GM12878 (cell line): Measurements from ENCODE around the gene ARSJ. TPM values are rescaled to one million over a fixed set of nuclear protein-coding genes. Genes with fewer than 3 reads are reported as not detected.

Experiments used
- CREB1 ChIP-seq: IDR thresholded peaks from 2 replicates; pipeline ENCODE4 v1.6.1; 2012; ENCODE audit warnings: low read depth, mild to moderate bottlenecking, inconsistent platforms
- HDGF ChIP-seq: fragments of 450-650 bp; IDR thresholded peaks from 2 replicates; pipeline ENCODE4 v1.6.1; 2016; ENCODE audit warnings: antibody characterized with exemption
- polyA plus RNA-seq, 11 experiments: library from polyadenylated mRNA; depleted of rRNA in 4 of 11; unstranded in 6 of 11; stranded (reverse) in 5 of 11; fragments of >200 nt; fragmentation: Nextera tagmentation in 4 of 11; fragmentation: Illumina TruSeq in 1 of 11; extraction: Ambion mirVana in 4 of 11; extraction: Trizol in 1 of 11; gene quantifications; 1 replicate in 1 of 11; 2 replicates in 10 of 11; pipeline versions ENCODE4 v1.2.1 to v1.2.3, GENCODE V29; 2011 to 2016; ENCODE audit warnings: inconsistent platforms in 2 of 11, missing spikeins in 2 of 11, low read depth in 1 of 11
- total RNA-seq, 4 experiments: library from RNA; depleted of rRNA in 3 of 4; stranded (reverse); fragments of >200 nt in 3 of 4; fragmentation: Illumina TruSeq in 1 of 4; extraction: Trizol in 1 of 4; gene quantifications; 2 replicates each; pipeline versions ENCODE4 v1.2.1 to v1.2.3, GENCODE V29; 2013 to 2021
- TF ChIP-seq, protein P1 (sequence below): fragments of 450-650 bp; IDR thresholded peaks from 2 replicates; pipeline ENCODE4 v1.6.1; 2017; ENCODE audit warnings: mild to moderate bottlenecking, moderate library complexity
- TF ChIP-seq, protein P2 (sequence below): fragments of 450-650 bp; formaldehyde crosslinking; IDR thresholded peaks from 2 replicates; pipeline ENCODE4 v1.4.0; 2022; ENCODE audit warnings: mild to moderate bottlenecking, moderate library complexity
- TF ChIP-seq, protein P3 (sequence below): fragments of 450-650 bp; IDR thresholded peaks from 2 replicates; pipeline ENCODE4 v1.6.1; 2017; ENCODE audit warnings: borderline replicate concordance

Gene ARSJ
- total and polyA plus RNA-seq, 10 of the 15 experiments (the other 5 are each of a cell fraction or from before 2014, with no cell fraction given), result under 0.01 to 0.19 (median 0.04) TPM; not detected in 5

DNA sequence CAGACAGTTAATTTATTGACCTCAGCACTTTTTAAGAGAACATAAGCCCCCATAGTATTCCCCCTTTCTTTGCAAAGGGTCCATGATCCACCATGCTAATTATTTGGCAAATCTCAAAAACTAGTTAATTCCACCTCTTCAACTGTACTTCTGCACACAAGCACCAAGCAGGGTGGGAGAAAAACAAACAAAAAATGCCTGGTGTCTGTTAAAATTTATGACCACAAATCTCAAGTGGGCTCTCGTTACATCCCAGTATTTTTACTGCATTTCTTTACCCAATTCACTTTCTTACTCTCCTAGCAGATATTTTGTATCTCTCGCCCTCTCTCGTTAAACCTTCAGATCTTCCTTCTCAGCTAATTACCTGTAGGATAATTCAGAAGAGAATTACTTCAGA is 6.1 kb downstream of the ARSJ start (continued):
- TF ChIP-seq, protein P1, sequence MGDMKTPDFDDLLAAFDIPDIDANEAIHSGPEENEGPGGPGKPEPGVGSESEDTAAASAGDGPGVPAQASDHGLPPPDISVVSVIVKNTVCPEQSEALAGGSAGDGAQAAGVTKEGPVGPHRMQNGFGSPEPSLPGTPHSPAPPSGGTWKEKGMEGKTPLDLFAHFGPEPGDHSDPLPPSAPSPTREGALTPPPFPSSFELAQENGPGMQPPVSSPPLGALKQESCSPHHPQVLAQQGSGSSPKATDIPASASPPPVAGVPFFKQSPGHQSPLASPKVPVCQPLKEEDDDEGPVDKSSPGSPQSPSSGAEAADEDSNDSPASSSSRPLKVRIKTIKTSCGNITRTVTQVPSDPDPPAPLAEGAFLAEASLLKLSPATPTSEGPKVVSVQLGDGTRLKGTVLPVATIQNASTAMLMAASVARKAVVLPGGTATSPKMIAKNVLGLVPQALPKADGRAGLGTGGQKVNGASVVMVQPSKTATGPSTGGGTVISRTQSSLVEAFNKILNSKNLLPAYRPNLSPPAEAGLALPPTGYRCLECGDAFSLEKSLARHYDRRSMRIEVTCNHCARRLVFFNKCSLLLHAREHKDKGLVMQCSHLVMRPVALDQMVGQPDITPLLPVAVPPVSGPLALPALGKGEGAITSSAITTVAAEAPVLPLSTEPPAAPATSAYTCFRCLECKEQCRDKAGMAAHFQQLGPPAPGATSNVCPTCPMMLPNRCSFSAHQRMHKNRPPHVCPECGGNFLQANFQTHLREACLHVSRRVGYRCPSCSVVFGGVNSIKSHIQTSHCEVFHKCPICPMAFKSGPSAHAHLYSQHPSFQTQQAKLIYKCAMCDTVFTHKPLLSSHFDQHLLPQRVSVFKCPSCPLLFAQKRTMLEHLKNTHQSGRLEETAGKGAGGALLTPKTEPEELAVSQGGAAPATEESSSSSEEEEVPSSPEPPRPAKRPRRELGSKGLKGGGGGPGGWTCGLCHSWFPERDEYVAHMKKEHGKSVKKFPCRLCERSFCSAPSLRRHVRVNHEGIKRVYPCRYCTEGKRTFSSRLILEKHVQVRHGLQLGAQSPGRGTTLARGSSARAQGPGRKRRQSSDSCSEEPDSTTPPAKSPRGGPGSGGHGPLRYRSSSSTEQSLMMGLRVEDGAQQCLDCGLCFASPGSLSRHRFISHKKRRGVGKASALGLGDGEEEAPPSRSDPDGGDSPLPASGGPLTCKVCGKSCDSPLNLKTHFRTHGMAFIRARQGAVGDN, result no peak
- TF ChIP-seq, protein P2, sequence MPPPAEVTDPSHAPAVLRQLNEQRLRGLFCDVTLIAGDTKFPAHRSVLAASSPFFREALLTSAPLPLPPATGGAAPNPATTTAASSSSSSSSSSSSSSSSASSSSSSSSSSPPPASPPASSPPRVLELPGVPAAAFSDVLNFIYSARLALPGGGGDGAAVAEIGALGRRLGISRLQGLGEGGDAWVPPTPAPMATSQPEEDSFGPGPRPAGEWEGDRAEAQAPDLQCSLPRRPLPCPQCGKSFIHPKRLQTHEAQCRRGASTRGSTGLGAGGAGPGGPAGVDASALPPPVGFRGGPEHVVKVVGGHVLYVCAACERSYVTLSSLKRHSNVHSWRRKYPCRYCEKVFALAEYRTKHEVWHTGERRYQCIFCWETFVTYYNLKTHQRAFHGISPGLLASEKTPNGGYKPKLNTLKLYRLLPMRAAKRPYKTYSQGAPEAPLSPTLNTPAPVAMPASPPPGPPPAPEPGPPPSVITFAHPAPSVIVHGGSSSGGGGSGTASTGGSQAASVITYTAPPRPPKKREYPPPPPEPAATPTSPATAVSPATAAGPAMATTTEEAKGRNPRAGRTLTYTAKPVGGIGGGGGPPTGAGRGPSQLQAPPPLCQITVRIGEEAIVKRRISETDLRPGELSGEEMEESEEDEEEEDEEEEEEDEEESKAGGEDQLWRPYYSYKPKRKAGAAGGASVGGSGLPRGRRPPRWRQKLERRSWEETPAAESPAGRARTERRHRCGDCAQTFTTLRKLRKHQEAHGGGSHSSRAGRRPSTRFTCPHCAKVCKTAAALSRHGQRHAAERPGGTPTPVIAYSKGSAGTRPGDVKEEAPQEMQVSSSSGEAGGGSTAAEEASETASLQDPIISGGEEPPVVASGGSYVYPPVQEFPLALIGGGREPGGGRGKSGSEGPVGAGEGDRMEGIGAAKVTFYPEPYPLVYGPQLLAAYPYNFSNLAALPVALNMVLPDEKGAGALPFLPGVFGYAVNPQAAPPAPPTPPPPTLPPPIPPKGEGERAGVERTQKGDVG (CRISPR knock-in tag), result no peak
- TF ChIP-seq HDGF, result no peak
- no peak for TF ChIP-seq CREB1
- TF ChIP-seq, protein P3, sequence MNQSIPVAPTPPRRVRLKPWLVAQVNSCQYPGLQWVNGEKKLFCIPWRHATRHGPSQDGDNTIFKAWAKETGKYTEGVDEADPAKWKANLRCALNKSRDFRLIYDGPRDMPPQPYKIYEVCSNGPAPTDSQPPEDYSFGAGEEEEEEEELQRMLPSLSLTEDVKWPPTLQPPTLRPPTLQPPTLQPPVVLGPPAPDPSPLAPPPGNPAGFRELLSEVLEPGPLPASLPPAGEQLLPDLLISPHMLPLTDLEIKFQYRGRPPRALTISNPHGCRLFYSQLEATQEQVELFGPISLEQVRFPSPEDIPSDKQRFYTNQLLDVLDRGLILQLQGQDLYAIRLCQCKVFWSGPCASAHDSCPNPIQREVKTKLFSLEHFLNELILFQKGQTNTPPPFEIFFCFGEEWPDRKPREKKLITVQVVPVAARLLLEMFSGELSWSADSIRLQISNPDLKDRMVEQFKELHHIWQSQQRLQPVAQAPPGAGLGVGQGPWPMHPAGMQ, result no peak
